ENCODE measurements around the gene FBXL19. TPM values are rescaled to one million over a fixed set of nuclear protein-coding genes. Genes with fewer than 3 reads are reported as not detected.

FBXL19 gene
- polyA plus RNA-seq, 10 donors, result 5.6 to 12.1 (median 8.1) TPM

- peak in 1 of 3 donors; percentile 46 for DNase-seq
Measured at GRCh38 chr16:30894540-30895368, 28.6 kb upstream of the FBXL19 start.

- peak in 2 of 3 donors; percentile 51 to 55 for DNase-seq
Measured at GRCh38 chr16:30895627-30896260, 27.6 kb upstream of the FBXL19 start.

GRCh38 chr16:30896261-30896888 lies 27.0 kb upstream of the FBXL19 start, which contains the start of gene CTF1:
Gene CTF1, plus strand, starts transcription at chr16:30896614. Its CDS starts 30 bp downstream, at chr16:30896644.
- DNase-seq, result peak; percentile 92 to 97 (median 95)

GRCh38 chr16:30896889-30897733 lies 26.3 kb upstream of the FBXL19 start:
- peak; percentile 93 to 96 (median 94) for DNase-seq

DNA sequence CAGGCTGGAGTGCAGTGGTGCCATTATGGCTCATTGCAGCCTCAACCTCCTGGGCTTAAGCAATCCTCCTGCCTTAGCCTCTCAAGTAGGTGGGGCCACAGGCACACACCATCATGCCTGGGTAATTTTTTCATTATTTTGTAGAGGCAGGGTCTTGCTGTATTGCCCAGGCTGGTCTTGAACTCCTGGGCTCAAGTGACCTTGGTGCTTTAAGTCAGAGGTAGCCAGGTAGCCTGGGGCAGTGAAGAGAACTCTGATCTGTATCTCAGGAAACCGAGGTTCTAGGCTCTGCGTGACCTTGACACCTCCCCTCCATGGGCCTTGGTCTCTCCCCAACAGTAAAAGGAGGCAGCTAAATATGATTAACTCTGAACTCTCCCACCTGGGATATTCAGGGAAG lies 23.6 kb upstream of the FBXL19 start:
- no peak for DNase-seq

- no peak for DNase-seq
Measured at GRCh38 chr16:30900588-30900987, 22.8 kb upstream of the FBXL19 start.

DNA sequence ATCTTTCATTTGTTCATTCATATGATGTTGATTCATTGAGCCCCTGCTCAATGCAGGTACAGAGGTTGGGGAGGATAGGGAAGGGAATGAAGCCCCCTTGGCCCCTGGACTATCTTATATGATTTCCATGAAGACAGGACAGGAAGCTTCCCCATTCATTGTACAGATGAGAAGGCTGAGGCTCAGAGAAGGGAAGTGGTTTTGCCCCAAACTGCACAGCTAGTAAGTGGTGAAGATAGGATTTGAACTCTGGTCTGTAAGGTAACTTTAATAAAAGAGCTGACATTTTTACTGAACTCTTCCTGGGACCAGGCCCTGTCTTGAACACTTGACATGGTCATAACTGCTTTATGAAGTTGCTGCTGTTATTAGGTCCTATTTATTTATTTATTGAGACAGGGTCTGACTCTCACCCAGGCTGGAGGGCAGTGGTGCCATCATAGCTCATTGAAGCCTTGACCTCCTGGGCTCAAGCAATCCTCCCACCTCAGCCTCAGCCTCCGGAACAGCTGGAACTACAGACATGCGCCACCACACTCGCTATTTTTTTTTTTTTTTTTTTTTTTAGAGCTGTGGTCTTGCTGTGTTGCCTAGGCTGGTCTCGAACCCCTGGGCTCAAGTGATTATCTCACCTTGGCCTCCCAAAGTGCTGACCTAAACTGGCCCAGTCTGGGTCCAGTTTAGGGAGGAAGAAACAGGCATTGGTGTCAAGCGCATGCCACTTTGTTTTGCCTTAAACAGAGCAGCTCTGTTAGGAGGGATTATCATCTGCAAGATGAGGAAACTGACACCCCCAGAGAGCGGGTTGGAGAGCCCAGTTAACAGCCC lies 22.0 kb upstream of the FBXL19 start:
- DNase-seq, result peak in 1 of 3 donors; percentile 61

DNA sequence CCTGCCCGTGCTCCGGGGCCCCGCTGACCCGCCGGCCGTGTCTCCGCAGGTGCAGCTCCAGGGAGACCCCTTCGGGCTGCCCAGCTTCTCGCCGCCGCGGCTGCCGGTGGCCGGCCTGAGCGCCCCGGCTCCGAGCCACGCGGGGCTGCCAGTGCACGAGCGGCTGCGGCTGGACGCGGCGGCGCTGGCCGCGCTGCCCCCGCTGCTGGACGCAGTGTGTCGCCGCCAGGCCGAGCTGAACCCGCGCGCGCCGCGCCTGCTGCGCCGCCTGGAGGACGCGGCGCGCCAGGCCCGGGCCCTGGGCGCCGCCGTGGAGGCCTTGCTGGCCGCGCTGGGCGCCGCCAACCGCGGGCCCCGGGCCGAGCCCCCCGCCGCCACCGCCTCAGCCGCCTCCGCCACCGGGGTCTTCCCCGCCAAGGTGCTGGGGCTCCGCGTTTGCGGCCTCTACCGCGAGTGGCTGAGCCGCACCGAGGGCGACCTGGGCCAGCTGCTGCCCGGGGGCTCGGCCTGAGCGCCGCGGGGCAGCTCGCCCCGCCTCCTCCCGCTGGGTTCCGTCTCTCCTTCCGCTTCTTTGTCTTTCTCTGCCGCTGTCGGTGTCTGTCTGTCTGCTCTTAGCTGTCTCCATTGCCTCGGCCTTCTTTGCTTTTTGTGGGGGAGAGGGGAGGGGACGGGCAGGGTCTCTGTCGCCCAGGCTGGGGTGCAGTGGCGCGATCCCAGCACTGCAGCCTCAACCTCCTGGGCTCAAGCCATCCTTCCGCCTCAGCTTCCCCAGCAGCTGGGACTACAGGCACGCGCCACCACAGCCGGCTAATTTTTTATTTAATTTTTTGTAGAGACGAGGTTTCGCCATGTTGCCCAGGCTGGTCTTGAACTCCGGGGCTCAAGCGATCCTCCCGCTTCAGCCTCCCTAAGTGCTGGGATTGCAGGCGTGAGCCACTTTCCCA lies 21.1 kb upstream of the FBXL19 start:
- DNase-seq, result peak; percentile 66 to 87 (median 85)

- DNase-seq, result peak in 1 of 3 donors; percentile 26
Measured at GRCh38 chr16:30903002-30903401, 20.4 kb upstream of the FBXL19 start.

DNA sequence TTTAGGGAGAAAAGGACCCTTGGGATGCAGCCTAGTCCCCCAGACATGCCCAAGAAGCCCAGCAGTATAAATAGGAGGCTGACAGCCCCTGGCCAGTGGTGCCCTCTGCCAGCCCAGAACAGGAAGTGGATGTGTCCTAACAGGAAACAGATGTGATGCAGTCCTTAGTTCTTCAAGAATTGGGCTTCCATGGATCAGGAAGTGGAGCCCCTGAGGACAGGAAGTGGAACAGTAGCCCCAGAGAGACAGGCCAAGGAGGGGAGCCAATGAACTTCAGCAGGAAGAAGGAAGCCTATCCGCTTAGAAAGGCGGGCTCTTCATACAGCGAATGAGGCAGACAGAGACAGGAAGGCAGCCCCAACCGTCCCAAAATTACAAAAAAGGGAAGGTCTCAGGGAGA lies 19.8 kb upstream of the FBXL19 start:
- DNase-seq, result peak in 1 of 3 donors; percentile 57

- no peak for DNase-seq
Measured at GRCh38 chr16:30904114-30904780, 19.1 kb upstream of the FBXL19 start.

DNA sequence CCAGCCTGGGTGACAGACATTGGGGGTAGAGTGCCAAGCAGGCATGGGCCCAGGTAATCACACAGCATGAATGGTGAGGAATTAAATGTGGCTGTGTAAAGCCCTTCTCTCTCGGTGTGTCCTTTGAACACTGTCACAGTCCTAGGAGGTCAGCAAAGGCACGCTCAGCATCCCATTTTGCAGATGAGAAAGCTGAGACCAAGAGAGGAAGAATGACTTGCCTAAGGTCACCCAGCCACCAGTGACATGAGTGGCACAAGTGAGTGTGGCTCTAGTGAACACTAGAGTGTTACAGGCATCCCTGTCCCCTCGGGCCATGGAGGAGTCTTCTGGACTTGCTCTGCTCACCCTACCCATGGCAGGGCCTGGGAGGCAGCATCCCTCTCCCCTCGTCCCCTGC lies 16.3 kb upstream of the FBXL19 start:
- no peak for DNase-seq

GRCh38 chr16:30910427-30911029 lies 12.8 kb upstream of the FBXL19 start:
- no peak for DNase-seq

DNA sequence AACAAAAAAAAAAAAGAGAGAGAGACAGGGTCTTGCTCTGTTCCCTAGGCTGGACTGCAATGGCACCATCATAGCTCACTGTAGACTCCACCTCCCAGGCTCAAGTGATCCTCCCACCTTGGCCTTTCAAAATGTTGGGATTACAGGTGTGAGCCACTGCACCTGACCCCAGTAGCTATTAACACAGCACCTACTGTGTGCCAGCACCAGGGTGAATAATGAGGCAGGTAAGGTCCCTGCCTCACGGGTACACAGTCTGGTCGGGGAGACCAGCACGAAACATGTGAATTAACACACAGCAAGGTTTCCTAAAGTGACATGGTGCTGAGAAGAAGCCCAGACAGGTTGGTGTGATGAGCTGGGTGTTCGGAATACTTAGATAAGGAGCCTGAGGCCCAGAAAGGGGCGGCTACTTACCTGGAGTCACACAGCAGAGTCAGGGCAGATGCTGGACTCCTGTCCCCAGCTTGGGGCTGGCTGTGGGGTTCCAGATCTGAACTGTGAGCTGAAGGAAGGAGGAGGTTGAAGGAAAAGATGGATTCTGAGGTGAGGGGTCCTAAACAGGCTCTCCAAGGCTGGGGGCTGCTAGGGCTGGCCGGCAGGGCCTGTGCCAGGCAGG lies 10.5 kb upstream of the FBXL19 start:
- DNase-seq, result no peak

DNA sequence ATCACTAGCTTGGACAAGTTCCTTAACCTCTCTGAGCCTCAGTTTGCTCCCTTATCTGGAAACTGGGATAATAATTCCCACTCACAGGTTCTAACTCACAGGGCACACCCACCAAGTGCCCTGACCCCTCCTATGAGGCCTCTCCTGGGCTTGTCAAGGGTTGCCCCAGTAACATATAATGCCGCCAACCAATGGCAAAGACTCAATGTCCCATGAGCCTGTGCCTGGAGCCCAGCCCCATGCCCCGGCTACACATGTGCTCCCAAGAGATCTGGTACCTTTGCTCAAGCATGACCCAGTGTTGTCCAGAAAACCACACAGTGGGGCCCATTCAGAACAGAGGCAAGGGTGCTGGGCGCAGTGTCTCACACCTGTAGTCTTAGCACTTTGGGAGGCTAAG lies 8.5 kb upstream of the FBXL19 start:
- DNase-seq, result no peak

GRCh38 chr16:30918614-30919013 lies 4.8 kb upstream of the FBXL19 start:
- DNase-seq, result no peak

DNA sequence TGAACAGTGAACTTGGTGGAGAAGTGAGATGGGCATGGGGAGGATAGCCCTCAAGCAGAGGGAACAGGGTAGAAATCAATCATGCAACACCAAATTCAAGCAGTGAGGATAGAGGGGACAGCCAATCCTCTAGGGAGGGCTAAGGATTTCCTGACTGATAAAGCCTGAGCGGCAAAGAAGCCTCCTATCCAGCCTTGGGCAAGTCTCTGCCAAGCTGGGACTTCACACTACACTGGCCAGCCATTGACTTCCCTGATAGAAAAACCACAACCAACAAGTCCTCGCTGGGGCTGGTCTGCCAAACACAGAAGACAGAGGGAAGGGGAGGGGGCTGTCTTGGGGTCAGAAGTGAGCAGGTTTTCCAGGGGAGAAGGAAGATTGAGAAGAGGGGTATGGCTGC lies 2.5 kb upstream of the FBXL19 start:
- no peak for DNase-seq

DNA sequence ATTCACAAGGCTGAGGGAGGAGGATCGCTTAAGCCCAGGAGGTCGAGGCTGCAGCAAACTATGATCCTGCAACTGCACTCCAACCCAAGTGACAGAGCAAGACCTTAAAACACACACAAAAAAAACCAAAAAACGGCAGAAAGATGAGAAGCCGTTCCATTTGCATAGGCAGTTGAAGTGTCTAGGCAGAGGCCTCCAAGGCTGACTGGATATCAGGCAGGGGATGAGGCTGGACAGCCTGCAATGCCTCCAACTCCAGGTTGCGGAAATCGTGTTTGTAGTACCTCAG lies 2.0 kb upstream of the FBXL19 start:
- DNase-seq, result no peak

Measured in muscle of back (tissue), 11 donors.